K562 treated with DMSO at 1 percent for 48 hours (cell line): ENCODE data around the gene MRPL27. TPM values are rescaled to one million over a fixed set of nuclear protein-coding genes. Genes with fewer than 3 reads are reported as not detected.

Experiments used
- total RNA-seq: library from RNA; unstranded; fragments of 300-600 nt; gene quantifications from 2 replicates; pipeline ENCODE4 v1.2.3, GENCODE V29; 2022; ENCODE audit warnings: low replicate concordance; ENCODE audit errors: extremely low read depth

The MRPL27 gene
- total RNA-seq: not detected in 2 replicates

GRCh38 chr17:50372758-50373556 is at the start of gene MRPL27, which contains the start of gene EME1:
TSS of gene MRPL27 (minus strand) at chr17:50373184. CDS start at chr17:50373170, 14 bp downstream.
TSS of gene EME1 (plus strand) at chr17:50373229. CDS start at chr17:50375209, 1,980 bp downstream.

GRCh38 chr17:50397111-50397918 is 24.3 kb upstream of the MRPL27 start, which contains the start of gene LRRC59:
TSS of gene LRRC59 (minus strand) at chr17:50397523. CDS start at chr17:50397317, 206 bp downstream.

GRCh38 chr17:50345432-50346312 is 27.3 kb downstream of the MRPL27 start, which contains the start of gene XYLT2:
TSS of gene XYLT2 (plus strand) at chr17:50346126. CDS start at chr17:50346141, 15 bp downstream.

Other genes with a start within 250 kb of the MRPL27 start
- gene SAMD14, start 243.0 kb downstream of the MRPL27 start, total RNA-seq: not detected in 2 replicates
- not detected in 2 replicates for gene PPP1R9B, start 222.5 kb downstream of the MRPL27 start, total RNA-seq
- not detected in 2 replicates for gene SGCA, start 207.2 kb downstream of the MRPL27 start, total RNA-seq
- not detected in 2 replicates for gene COL1A1, start 171.6 kb downstream of the MRPL27 start, total RNA-seq
- not detected in 2 replicates for gene TMEM92, start 98.7 kb downstream of the MRPL27 start, total RNA-seq
- not detected in 2 replicates for gene XYLT2, start 27.1 kb downstream of the MRPL27 start, total RNA-seq
- not detected in 2 replicates for gene EME1, start within 50 bp of the MRPL27 start, total RNA-seq
- gene LRRC59, start 24.3 kb upstream of the MRPL27 start, total RNA-seq: not detected in 2 replicates
- gene ACSF2, start 53.0 kb upstream of the MRPL27 start, total RNA-seq: not detected in 2 replicates
- not detected in 2 replicates for gene CHAD, start 95.7 kb upstream of the MRPL27 start, total RNA-seq
- gene RSAD1, start 105.7 kb upstream of the MRPL27 start, total RNA-seq: not detected in 2 replicates
- not detected in 2 replicates for gene MYCBPAP, start 135.3 kb upstream of the MRPL27 start, total RNA-seq
- not detected in 2 replicates for gene EPN3, start 159.6 kb upstream of the MRPL27 start, total RNA-seq
- gene SPATA20, start 174.0 kb upstream of the MRPL27 start, total RNA-seq: not detected in 2 replicates
- gene CACNA1G, start 187.5 kb upstream of the MRPL27 start, total RNA-seq: not detected in 2 replicates